ENCODE data around the gene UBE4B. TPM values are rescaled to one million over a fixed set of nuclear protein-coding genes. Genes with fewer than 3 reads are reported as not detected.

UBE4B gene
- total and polyA plus RNA-seq, 9 of the 15 experiments (the other 6 are each of a cell fraction or from before 2014, with no cell fraction given): 11.7 to 73.7 (median 40.1) TPM

- TF ChIP-seq JUNB (CRISPR knock-in tag; conservative IDR thresholded peaks at IDR 0.05): 0 out of 2 replicates have a peak, but pooled peaks have one; percentile 20
- no peak for TF ChIP-seq NR2C1 (IDR thresholded peaks at IDR 0.05)
- no peak for TF ChIP-seq NR2C1 (tag; IDR thresholded peaks at IDR 0.05)
- no peak for TF ChIP-seq MCM3 (IDR thresholded peaks at IDR 0.05)
- TF ChIP-seq HES1 (IDR thresholded peaks at IDR 0.05; ENCODE audit: low read depth): no peak
- TF ChIP-seq E2F6 (IDR thresholded peaks at IDR 0.05; ENCODE audit: borderline replicate concordance in 1 of 2, extremely low read depth in 1 of 2, insufficient read depth in 1 of 2, insufficient read length in 1 of 2, low read depth in 1 of 2, low read length in 1 of 2, poor library complexity in 1 of 2, severe bottlenecking in 1 of 2): peak; percentile 51 to 71
- TF ChIP-seq HIVEP1 (CRISPR knock-in tag; IDR thresholded peaks at IDR 0.05): no peak
- TF ChIP-seq NFIX (CRISPR knock-in tag; IDR thresholded peaks at IDR 0.05; ENCODE audit: low read depth): no peak
- peak; percentile 98 for TF ChIP-seq VEZF1 (CRISPR knock-in tag; IDR thresholded peaks at IDR 0.05)
- no peak for TF ChIP-seq ZFP91 (CRISPR knock-in tag; IDR thresholded peaks at IDR 0.05)
- TF ChIP-seq MED1 (CRISPR knock-in tag; IDR thresholded peaks at IDR 0.05; ENCODE audit: borderline replicate concordance): no peak
- TF ChIP-seq RBFOX2 (IDR thresholded peaks at IDR 0.05; ENCODE audit: low read depth, low read length): peak; percentile 88
- no peak for TF ChIP-seq ZNF184 (CRISPR knock-in tag; IDR thresholded peaks at IDR 0.05)
- TF ChIP-seq SUPT5H (IDR thresholded peaks at IDR 0.05): peak; percentile 46; the same call in 1 of the 2 replicates
- TF ChIP-seq ERF (CRISPR knock-in tag; IDR thresholded peaks at IDR 0.05): 0 out of 2 replicates have a peak, but pooled peaks have one; percentile 46
- TF ChIP-seq ZNF140 (CRISPR knock-in tag; IDR thresholded peaks at IDR 0.05): no peak
- TF ChIP-seq CXXC5 (CRISPR knock-in tag; IDR thresholded peaks at IDR 0.05): peak; percentile 97
- peak; percentile 48; the same call in 1 of the 2 replicates for TF ChIP-seq ETV1 (tag; conservative IDR thresholded peaks at IDR 0.05; ENCODE audit: low read depth)
- TF ChIP-seq HOXB6 (CRISPR knock-in tag; IDR thresholded peaks at IDR 0.05; ENCODE audit: borderline replicate concordance): no peak
- TF ChIP-seq ZNF280A (IDR thresholded peaks at IDR 0.05; ENCODE audit: low read depth, partially characterized antibody): no peak
These were observed 177.4 kb downstream of the UBE4B start, which contains the start of gene KIF1B (continued) for GRCh38 chr1:10209905-10210810.

Measured in K562 (cell line).